ENCODE results near the gene ZDHHC12.

ZDHHC12 gene

GRCh38 chr9:128685636-128686489 lies 38.1 kb downstream of the ZDHHC12 start:
- no peak for DNase-seq

GRCh38 chr9:128684325-128685199 lies 39.4 kb downstream of the ZDHHC12 start:
- no peak for DNase-seq

GRCh38 chr9:128684065-128684324 lies 39.9 kb downstream of the ZDHHC12 start:
- no peak for DNase-seq

DNA sequence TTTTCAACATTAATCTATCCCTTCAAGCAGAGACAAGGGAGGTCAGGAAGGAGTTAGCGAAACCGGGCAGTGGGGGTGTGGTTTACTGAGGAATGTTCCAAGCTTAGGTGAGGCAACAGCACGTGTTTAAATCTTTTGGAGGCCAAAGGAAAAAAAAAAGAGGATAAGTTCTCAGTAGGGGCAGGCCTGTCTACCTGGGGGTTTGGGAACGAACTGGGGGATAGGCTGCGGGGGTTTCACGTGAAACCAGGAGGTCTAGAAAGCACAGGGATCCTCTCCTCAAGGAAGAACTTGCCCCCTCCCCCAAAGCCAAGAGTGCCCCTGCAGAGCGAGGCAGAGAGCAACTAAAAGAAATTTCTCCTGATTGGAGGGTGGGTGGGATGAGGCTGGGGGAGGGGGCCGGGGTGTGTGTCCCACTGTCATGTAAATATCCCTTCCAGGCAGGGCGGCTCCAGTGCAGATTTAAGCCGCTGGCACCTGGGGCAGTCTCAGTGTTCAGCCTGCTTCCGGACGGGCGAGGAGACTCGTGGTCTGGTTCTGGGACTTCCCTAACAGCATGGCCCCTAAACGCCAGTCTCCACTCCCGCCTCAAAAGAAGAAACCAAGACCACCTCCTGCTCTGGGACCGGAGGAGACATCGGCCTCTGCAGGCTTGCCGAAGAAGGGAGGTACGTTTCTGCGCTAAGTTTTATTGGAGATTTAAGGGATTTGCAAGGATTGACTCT lies 40.4 kb downstream of the ZDHHC12 start:
- DNase-seq: no peak

DNA sequence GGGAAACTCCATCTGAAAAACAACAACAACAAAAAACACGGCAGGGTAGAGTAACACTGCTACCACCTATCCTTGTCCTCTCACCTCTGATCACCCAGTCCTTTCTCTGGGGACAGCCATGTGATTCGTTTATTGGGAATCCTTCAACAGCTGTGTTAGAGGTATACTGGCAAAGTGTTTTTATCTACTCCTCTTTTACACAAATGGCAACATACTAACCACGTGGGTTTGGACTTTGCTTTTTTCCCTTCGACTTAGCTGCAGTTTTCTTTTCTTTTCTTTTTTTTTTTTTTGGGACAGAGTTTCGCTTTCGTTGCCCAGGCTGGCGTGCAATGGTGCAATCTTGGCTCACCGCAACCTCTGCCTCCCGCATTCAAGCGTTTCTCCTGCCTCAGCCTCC lies 46.1 kb downstream of the ZDHHC12 start:
- DNase-seq: no peak

DNA sequence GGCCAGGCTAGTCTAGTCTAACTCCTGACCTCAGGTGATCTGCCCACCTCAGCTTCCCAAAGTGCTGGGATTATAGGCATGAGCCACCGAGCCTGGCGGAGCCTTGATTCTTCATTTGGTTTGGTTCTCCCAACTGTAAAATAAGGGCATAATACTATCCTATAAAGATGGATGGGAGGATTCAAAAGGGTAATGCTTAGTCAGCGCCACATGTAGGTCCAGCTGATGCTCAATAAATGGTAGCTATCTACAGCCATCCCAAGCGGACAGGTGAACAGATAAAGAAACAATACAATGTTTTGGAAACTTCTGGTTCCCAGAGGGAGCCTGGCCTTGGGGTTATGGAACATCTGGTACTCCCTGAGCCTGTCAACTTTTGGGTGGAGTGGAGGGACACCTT lies 48.5 kb downstream of the ZDHHC12 start:
- no peak for DNase-seq
